OCI-LY1 (cell line): Measurements from ENCODE around the gene AFF2.

Source experiments
- H2AFZ ChIP-seq: fragments of 200-600 bp; sonication (generic), shearing (Covaris generic); 2 replicates; pipeline ENCODE4 v1.6.0; 2014; ENCODE audit warnings: antibody characterized with exemption, mild to moderate bottlenecking, low read length
- H3F3A ChIP-seq: fragments of 200-600 bp; sonication (generic), shearing (Covaris generic); 2 replicates; pipeline ENCODE4 v1.6.0; 2014; ENCODE audit warnings: mild to moderate bottlenecking, antibody characterized with exemption, low read length, moderate library complexity; ENCODE audit not compliant: insufficient read depth
- H3K27ac ChIP-seq: fragments of 200-600 bp; sonication (generic); 2 replicates; pipeline ENCODE4 v1.5.1; 2014; ENCODE audit warnings: low read length, mixed run types, mild to moderate bottlenecking, low read depth; ENCODE audit not compliant: poor library complexity, severe bottlenecking
- H3K27me3 ChIP-seq: fragments of 200-600 bp; sonication (generic); 2 replicates; pipeline ENCODE4 v1.6.0; 2014; ENCODE audit warnings: antibody characterized with exemption, mild to moderate bottlenecking, low read length, moderate library complexity; ENCODE audit not compliant: insufficient read depth
- H3K36me3 ChIP-seq: fragments of 200-600 bp; sonication (generic); 2 replicates; pipeline ENCODE4 v1.6.1; 2014; ENCODE audit warnings: mild to moderate bottlenecking, antibody characterized with exemption, low read length, moderate library complexity, mixed read lengths; ENCODE audit not compliant: insufficient read depth
- H3K4me1 ChIP-seq: fragments of 200-600 bp; sonication (generic); 2 replicates; pipeline ENCODE4 v1.5.1; 2014; ENCODE audit warnings: mild to moderate bottlenecking, low read length, moderate library complexity; ENCODE audit not compliant: insufficient read depth, severe bottlenecking
- H3K4me2 ChIP-seq: fragments of 200-600 bp; sonication (generic), shearing (Covaris generic); 2 replicates; pipeline ENCODE4 v1.6.1; 2014; ENCODE audit warnings: low read length
- H3K4me3 ChIP-seq: fragments of 200-600 bp; sonication (generic); 2 replicates; pipeline ENCODE4 v1.5.1; 2014; ENCODE audit warnings: low read length, low read depth, mild to moderate bottlenecking, mixed read lengths; ENCODE audit not compliant: poor library complexity, severe bottlenecking
- H3K79me2 ChIP-seq: fragments of 200-600 bp; shearing (Covaris generic); 2 replicates; pipeline ENCODE4 v1.6.1; 2016; ENCODE audit warnings: mixed run types, low read length, mixed read lengths; ENCODE audit not compliant: insufficient read depth
- H3K9ac ChIP-seq: fragments of 200-600 bp; sonication (generic), shearing (Covaris generic); 2 replicates; pipeline ENCODE4 v1.6.1; 2014; ENCODE audit warnings: mild to moderate bottlenecking, low read length, mixed read lengths
- H3K9me2 ChIP-seq: fragments of 200-600 bp; sonication (generic), shearing (Covaris generic); 2 replicates; pipeline ENCODE4 v1.6.1; 2014; ENCODE audit warnings: low read depth, mild to moderate bottlenecking, low read length, mixed read lengths
- H3K9me3 ChIP-seq: fragments of 200-600 bp; shearing (Covaris generic); 2 replicates; pipeline ENCODE4 v1.6.1; 2014; ENCODE audit warnings: low read length, mixed read lengths
- H4K20me1 ChIP-seq: fragments of 200-600 bp; sonication (generic), shearing (Covaris generic); 2 replicates; pipeline ENCODE4 v1.6.0; 2016; ENCODE audit warnings: mild to moderate bottlenecking, low read length; ENCODE audit not compliant: insufficient read depth
- EZH2 ChIP-seq: fragments of 200-600 bp; sonication (generic), shearing (Covaris generic); IDR thresholded peaks from 2 replicates; pipeline ENCODE4 v1.8.0; 2017; ENCODE audit warnings: borderline replicate concordance, mixed run types, mild to moderate bottlenecking, antibody characterized with exemption, low read length, moderate library complexity, mixed read lengths
- TF ChIP-seq, protein P1 (sequence below): fragments of 200-600 bp; sonication (generic), shearing (Covaris generic); IDR thresholded peaks from 2 replicates; pipeline ENCODE4 v1.5.1; 2017; ENCODE audit warnings: mild to moderate bottlenecking, antibody characterized with exemption, low read length, moderate library complexity, mixed read lengths

The AFF2 gene

DNA sequence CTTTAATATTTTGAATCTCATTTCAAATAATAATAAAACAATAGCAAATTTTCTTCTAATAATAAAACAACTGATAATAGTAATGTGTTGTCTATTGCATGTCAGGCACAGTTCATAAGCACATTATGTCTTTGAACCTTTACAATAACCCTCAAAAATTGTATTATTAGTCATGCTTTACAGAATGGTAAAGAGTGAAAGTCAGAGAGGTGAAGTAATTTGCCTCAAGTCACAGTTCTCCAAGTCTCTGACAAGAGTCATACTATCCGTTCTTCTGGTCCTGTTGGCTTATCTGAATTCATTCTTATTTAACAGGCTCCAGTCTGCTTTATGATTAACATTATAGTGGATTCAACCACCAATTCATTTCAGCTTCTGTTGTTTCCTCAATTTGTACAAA, 313.0 kb downstream of the AFF2 start:
- Histone ChIP-seq H3K36me3 (no peaks in the 10 kb centered on the region), H3K4me1 (no peaks in the 10 kb centered on the region), H2AFZ (no peak overlapping the region), H3K9ac (no peak overlapping the region), H3K4me3 (no peak overlapping the region), H3F3A (no peaks in the 10 kb centered on the region), H3K4me2 (no peak overlapping the region), H3K9me2 (no peaks in the 10 kb centered on the region), H3K27ac (no peak overlapping the region), H3K79me2 (no peaks in the 10 kb centered on the region), H4K20me1 (no peaks in the 10 kb centered on the region), H3K27me3 (no peaks in the 10 kb centered on the region), H3K9me3 (no peaks in the 10 kb centered on the region)
- TF ChIP-seq EZH2 = no peak
- TF ChIP-seq, protein P1, sequence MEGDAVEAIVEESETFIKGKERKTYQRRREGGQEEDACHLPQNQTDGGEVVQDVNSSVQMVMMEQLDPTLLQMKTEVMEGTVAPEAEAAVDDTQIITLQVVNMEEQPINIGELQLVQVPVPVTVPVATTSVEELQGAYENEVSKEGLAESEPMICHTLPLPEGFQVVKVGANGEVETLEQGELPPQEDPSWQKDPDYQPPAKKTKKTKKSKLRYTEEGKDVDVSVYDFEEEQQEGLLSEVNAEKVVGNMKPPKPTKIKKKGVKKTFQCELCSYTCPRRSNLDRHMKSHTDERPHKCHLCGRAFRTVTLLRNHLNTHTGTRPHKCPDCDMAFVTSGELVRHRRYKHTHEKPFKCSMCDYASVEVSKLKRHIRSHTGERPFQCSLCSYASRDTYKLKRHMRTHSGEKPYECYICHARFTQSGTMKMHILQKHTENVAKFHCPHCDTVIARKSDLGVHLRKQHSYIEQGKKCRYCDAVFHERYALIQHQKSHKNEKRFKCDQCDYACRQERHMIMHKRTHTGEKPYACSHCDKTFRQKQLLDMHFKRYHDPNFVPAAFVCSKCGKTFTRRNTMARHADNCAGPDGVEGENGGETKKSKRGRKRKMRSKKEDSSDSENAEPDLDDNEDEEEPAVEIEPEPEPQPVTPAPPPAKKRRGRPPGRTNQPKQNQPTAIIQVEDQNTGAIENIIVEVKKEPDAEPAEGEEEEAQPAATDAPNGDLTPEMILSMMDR = no peak

DNA sequence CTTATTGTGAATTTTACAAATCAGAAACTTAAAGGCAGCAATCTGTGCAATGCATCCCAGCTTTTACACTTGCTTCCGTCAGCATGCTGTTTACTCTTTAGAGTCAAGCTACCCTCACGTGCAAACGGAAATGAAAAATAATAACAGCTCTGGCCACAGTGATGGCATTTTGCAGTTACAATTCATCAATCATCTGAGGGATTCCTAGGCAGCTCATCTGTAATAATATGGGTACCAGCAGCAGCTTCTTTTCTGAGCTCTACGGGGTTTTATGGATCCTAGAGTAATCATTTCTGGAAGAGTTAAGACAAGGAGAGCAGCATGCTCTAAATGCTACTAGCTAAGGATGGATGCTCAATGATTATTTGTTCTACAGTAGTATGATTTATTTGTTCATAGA, 313.6 kb downstream of the AFF2 start:
- no peaks in the 10 kb centered on the region for H4K20me1 ChIP-seq
- no peaks in the 10 kb centered on the region for H3K79me2 ChIP-seq
- H2AFZ ChIP-seq = no peak overlapping the region
- no peak overlapping the region for H3K9ac ChIP-seq
- H3F3A ChIP-seq = no peaks in the 10 kb centered on the region
- no peak for TF ChIP-seq EZH2
- TF ChIP-seq, protein P1 = no peak
- no peaks in the 10 kb centered on the region for H3K9me2 ChIP-seq
- no peaks in the 10 kb centered on the region for H3K9me3 ChIP-seq
- no peak overlapping the region for H3K27ac ChIP-seq
- H3K4me3 ChIP-seq = no peak overlapping the region
- H3K4me2 ChIP-seq = no peak overlapping the region
- no peaks in the 10 kb centered on the region for H3K36me3 ChIP-seq
- no peaks in the 10 kb centered on the region for H3K4me1 ChIP-seq
- H3K27me3 ChIP-seq = no peaks in the 10 kb centered on the region

DNA sequence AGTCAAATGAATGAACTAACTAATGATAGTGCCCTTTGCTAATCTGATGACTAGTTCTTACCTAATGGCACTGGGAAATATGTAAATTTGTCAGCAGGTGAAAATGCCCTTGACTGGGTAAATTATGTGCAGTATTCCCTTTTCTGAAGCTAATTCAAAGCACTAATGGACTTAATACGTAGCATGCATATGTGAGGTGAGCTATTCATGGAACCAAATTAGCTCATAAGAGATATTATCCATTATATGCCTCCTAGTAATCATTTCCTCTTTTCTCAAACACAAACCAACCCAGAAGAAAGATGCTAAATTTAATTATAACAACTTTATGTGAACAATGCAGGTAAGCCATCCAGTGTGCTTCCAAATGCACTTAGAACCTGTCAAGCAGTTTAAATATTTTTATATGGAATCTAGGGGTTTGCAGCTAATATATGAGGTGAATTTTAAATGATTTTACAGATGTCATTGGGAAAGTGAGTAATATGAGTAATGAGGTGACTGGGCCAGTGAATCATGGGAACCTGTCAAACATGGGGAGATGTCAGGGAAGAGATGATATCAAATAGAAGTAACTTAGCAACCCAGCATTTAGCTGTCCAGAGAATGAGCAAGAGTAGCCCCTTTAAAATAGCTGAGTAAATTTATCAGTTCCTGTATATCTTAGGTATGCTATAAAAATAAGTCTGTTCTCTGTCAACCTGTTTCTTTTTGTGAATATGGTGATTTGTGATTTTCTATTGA, 315.0 kb downstream of the AFF2 start:
- H3K9me2 ChIP-seq = no peaks in the 10 kb centered on the region

More for the DNA sequence above, 315.0 kb downstream of the AFF2 start:
- Histone ChIP-seq H3K4me1 (no peaks in the 10 kb centered on the region), H3K9me3 (no peaks in the 10 kb centered on the region), H3K4me2 (no peak overlapping the region), H3K79me2 (no peaks in the 10 kb centered on the region), H3K36me3 (no peaks in the 10 kb centered on the region), H3K27ac (no peak overlapping the region), H3K27me3 (no peaks in the 10 kb centered on the region), H2AFZ (no peak overlapping the region), H3K9ac (no peak overlapping the region), H3K4me3 (no peak overlapping the region), H4K20me1 (no peaks in the 10 kb centered on the region), H3F3A (no peaks in the 10 kb centered on the region)
- TF ChIP-seq, protein P1 = no peak
- no peak for TF ChIP-seq EZH2
